ENCODE data around the gene DNAH14. TPM values are rescaled to one million over a fixed set of nuclear protein-coding genes. Genes with fewer than 3 reads are reported as not detected.
A peak's percentile ranks its signal among the peaks of the same experiment; 100 is the strongest.
"Not testable (repeated sequence)": the region's sequence is repeated elsewhere in the genome, so short reads cannot be mapped to it uniquely, and the experiment has no call there.

The DNAH14 gene
- total RNA-seq, 1 donor from 2014 or later: 26.5 TPM

DNA sequence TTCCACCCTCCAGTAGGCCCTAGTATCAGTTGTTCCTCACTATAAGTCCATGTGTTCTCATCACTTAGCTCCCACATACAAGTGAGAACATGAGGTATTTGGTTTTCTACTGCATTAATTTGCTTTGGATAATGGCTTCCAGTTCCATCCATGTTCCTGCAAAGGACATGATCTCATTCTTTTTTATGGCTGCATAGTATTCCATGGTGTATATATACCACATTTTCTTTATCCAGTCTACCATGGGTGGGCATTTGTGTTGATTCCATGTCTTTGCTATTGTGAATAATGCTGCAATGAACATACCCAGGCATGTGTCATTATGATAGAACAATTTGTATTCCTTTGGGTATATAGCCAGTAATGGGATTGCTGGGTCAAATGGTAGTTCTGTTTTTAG lies 218.3 kb downstream of the DNAH14 start:
- not testable (repeated sequence) for DNase-seq (ENCODE audit: low spot score)

DNA sequence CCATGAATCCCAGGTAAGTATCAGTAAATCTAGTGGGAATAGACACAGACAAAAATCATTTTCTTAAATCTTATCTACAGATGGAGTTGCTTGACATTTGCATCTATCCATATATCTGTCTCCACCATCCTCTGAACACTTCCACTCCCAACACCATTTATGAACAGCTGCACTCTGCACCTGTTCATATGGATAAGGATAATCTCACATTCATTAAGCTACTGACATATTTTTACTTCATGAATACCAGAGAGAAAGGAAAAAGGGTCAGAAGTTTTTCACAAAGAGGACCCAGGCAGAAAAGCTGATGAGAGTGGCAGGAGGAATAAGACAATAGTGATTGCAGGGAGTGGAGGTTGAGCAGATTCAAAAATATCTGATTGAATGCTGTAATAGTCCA lies 222.6 kb downstream of the DNAH14 start:
- no peak for DNase-seq (ENCODE audit: low spot score)

DNA sequence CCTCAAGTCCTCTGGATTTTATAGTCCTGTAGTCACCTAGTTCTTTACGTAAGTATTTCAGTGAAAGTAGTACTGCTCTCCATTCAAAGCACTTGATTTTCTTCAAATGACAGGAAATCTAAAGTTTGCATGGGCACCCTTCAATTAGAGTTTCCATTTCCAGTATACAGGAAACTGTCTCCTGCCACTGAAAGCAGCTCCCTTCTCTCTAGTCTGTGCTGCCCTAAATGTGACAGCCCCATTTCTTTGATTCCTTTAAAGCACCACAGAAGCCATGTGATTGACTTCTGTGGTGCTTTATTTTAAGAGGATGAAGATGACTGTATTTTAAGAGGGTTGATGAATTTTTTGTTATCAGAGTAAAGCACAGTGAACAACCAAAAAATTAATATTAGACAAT lies 226.1 kb downstream of the DNAH14 start:
- no peak for DNase-seq (ENCODE audit: low spot score)

DNA sequence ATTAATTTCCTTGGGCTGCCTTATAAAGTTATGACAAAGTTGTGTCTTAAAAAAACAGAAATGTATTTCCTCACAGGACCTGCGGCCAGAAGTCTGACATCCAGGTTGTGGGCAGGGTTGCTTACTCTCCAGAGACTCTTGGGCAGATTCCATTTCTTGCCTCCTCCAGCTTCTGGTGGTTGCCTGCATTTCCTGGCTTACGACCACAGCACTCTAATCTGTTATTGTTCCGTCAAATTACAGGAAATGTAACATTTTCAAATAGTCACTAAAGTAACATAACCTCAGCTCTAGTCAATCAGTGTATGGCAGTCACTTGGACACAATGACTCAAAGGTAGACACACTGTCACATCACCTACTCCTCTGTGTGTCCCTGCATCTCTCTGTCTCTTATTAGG lies 226.8 kb downstream of the DNAH14 start:
- DNase-seq (ENCODE audit: low spot score): no peak

DNA sequence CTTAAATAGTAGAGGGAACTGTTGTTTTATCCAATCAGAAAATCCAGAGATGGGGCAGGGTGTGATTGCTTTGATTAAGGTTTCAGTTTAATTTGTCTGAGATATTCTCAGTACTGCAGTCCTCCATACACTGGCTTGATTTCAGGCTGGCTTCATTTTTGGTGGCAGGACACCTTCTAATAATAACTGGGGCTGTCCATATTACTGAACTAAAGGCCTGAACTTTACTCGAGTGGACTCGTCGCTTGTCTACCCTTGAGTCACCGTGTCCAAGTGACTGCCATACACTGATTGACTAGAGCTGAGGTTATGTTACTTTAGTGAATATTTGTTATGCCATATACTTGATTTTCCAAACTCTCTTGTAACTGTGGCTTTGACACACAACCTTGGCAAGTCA lies 228.8 kb downstream of the DNAH14 start:
- DNase-seq (ENCODE audit: low spot score): no peak

DNA sequence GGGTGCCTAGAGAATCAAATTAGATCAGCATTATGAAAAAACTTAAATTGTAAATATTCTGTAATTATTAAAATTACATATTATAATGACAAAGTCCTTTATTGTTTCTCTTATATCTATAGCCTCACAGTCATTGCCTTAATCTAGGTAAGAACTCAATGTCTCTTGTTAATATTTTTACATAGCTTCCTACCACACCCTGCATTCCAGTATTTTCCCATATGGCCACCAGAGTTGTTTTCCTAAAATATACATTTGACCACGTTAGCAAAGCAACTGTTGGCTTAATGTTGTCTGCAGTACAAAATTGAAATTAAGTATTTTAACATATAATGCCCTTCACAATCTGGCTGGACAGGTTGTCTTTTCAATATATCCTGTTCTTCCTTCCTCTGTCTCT lies 230.3 kb downstream of the DNAH14 start:
- DNase-seq (ENCODE audit: low spot score): no peak

DNA sequence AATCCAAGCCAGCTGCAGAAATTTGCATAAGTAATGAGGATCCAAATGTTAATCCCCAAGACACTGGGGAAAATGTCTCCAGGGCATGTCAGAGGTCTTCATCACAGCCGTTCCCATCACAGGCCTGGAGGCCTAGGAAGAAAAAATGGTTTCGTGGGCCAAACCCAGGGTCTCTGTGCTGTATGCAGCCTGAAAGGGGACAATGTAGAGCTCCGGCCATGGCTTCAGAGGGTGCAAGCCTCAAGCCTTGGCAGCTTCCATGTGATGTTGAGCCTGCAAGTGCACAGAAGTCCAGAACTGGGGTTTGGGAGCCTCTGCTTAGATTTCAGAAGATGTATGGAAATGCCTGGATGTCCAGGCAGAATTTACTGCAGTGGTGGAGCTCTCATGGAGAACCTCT lies 247.9 kb downstream of the DNAH14 start:
- not testable (repeated sequence) for DNase-seq (ENCODE audit: low spot score)

DNA sequence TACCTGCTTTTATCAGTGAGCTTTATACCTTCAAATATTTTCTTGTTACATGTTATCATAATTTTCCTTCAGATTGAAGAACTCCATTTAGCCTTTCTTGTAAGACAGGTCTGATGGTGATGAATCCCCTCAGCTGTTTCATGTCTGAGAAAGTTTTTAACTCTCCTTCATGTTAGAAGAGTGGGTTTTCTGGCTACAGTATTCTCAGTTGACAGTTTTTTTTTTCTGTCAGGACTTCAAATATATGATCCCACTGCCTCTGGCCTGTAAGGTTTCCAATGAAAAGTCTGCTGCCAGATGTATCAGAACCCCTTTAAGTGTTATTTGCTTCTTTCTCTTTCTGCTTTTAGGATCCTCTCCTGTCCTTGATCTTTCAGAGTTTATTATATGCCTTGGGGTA lies 250.2 kb downstream of the DNAH14 start:
- no peak for DNase-seq (ENCODE audit: low spot score)

DNA sequence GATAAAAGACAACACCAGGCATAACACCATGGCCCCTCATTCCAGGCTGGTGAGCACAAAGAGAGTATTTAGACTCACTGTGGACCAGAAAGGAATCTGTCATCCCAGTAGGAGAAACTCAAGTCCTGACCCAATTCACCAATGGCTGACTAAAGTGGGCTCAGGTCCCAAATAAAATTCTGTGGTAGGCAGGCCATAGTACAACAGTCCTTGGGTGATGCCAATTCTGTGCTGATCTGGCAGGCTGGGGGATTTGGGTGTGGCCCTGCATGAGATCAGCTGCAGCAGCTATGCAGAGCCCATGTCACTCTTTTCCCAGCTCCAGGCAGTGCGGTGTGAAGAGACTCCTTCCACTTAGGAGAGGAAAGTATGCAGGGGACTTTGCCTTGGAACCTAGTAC lies 253.2 kb downstream of the DNAH14 start:
- DNase-seq (ENCODE audit: low spot score): no peak

DNA sequence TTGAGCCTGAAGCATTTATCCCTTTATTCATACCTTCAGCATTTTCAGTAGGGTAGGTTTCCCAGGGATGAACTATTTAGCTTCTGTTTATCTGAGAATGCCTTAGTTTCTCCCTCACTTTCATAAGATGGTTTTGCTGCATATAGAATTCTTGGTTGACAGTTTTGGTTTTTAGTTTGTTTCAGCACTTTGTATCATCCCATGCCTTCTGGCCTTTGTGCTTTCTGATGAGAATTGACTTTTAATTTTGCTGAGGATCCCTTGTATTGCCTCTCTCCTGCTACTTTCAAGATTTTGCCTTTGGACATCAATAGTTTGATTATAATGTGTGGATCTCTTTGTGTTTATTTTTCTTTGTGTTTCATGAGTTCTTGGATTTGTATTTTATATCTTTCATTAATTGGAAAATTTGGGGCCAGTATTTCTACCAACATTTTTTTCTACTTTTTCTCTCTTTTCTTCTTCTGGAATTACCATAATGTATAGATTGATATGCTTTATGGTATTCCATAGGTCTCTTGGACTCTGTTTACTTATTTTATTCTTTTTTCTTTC lies 261.8 kb downstream of the DNAH14 start:
- DNase-seq (ENCODE audit: low spot score): no peak

DNA sequence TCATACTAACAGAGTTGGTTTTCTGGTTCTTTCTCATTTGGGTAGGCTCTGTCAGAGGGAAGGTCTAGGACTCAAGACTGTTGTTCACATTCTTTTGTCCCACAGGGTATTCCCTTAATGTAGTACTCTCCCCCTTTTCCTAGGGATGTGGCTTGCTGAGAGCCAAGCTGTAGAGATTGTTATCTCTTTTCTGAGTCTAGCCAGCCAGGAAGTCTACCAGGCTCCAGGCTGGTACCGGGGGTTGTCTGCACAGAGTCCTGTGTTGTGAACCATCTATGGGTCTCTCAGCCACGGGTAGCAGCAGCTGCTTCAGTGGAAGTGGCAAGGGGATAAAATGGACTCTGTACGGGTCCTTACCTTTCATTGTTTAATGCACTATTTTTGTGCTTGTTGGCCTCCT lies 272.0 kb downstream of the DNAH14 start:
- no peak for DNase-seq (ENCODE audit: low spot score)

DNA sequence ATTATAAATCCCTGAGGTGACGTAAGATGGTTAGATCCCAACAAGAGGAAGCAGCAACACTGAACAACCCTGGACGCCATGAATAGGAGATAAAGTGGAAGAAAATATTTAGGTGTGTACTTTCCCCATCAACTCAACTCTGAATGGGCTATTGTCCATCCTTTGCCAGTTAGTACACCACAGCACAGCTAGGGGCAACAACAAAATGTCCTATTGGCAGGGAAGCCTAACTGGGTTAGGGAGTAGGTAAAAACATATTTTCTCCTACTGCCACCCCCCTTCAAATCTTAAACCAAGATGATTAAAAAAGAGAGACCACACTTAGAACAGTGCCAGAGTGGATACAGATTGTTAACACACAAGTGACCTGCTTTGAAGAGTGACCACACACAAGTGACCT lies 278.3 kb downstream of the DNAH14 start:
- no peak for DNase-seq (ENCODE audit: low spot score)

DNA sequence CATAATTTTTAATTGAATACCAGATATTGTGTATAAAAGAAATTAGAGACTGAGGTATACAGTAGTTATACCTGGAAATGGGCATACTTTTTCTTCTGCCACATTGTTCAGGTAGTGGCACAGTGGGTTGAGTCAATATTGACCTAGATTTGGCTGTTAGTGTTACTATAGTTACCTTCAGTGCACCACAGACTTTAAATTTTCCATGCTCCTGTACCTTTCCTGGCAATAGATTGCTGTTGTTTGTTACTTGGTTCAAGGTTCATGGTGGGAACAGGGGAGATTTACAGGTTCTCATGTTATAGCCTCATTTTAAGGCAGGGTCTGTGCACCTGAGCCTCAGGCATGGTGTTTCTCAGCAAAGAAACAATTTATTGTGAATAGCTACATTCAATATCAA lies 279.7 kb downstream of the DNAH14 start:
- no peak for DNase-seq (ENCODE audit: low spot score)

DNA sequence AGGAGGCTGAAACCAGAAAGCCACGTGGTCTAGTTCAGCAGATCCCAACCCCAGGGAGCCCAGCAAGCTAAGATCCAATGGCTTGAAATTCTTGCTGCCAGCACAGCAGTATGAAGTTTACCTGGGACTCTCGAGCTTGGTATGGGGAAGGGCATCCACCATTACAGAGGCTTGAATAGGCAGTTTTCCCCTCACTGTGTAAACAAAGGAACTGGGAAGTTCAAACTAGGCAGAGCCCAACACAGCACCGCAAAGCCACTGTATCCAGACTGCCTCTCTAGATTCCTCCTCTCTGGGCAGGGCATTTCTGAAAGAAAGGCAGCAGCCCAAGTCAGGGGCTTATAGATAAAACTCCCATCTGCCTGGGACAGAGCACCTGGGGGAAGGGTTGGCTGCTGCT lies 280.7 kb downstream of the DNAH14 start:
- not testable (repeated sequence) for DNase-seq (ENCODE audit: low spot score)

DNA sequence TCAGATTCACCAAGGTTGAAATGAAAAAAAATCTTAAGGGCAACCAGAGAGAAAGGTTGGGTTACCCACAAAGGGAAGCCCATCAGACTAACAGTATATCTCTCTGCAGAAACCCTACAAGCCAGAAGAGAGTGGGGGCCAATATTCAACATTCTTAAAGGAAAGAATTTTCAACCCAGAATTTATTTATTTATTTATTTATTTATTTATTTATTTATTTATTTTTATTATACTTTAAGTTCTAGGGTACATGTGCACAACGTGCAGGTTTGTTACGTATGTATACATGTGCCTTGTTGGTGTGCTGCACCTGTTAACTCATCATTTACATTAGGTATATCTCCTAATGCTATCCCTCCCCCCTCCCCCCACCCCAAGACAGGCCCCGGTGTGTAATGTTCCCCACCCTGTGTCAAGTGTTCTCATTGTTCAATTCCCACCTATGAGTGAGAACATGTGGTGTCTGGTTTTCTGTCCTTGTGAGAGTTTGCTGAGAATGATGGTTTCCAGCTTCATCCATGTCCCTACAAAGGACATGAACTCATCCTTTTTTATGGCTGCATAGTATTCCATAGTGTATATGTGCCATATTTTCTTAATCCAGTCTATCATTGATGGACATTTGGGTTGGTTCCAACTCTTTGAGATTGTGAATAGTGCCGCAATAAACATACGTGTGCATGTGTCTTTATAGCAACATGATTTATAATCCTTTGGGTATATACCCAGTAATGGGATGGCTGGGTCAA lies 282.4 kb downstream of the DNAH14 start:
- DNase-seq (ENCODE audit: low spot score): not testable (repeated sequence)

DNA sequence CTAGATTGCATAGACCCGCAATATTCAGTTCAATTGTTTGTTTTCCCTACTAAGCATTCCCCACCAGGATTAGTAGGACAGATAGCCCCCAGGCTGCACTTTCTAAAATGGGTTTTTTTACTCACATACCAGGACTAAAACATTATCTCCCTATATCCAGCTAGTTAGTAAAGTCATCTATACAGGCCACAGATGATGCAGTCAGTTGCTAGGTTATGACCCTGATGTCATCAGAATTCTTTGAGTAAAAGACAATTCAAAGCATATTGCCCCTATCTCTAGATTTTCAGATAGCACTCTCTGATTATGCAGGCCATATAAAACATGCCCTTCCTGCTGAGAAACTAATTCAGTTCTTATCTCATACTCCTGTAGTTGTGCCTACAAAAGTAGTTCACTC lies 294.8 kb downstream of the DNAH14 start:
- no peak for DNase-seq (ENCODE audit: low spot score)

DNA sequence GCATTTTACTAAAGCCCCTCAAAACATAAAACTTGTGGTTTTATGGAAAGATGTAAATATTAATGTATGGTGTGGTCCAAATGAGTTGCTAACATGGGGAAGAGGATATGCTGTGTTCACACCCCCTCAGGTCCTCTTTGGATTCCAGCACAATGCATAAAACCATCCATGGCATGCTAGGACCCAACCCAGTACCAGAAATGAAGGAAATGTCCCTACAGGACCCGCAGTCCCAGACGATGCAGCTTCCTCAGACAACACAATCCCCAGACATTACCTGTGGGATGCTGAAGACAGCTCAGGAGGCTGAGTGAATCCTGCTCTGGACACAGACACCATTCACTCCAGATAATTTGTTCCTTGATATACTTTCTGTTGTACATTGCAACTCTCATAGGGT lies 296.2 kb downstream of the DNAH14 start:
- no peak for DNase-seq (ENCODE audit: low spot score)

DNA sequence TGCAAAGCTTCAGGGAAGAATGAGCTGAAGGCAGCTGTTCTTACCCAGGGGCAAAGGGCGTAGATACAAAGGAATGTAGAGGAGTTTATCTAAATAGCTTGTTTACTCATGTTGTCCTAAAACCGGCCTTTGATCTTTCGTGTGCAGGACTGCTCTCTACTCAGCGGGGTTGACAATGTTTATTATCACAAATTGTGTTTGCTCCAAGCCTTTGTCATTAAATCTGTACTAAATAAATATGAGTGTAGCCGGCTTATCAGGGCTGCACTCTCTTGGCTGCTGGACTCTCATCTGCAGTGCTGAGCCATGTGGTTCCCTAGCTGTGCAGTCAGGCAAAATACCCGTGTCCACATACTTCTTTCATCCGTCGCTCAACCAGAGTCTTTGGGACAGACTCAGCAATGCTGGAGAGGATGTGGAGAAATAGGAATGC lies 299.4 kb downstream of the DNAH14 start:
- DNase-seq (ENCODE audit: low spot score): no peak

DNA sequence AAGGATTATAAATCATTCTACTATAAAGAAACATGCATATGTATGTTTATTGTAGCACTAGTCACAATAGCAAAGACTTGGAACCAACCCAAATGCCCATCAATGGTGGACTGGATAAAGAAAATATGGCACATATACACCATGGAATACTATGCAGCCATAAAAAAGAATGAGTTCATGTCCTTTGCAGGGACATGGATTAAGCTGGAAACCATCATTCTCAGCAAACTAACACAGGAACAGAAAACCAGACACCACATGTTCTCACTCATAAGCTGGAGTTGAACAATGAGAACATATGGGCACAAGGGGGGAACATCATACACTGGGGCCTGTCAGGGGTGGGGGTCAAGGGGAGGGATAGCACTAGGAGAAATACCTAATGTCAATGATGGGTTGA lies 300.0 kb downstream of the DNAH14 start:
- not testable (repeated sequence) for DNase-seq (ENCODE audit: low spot score)

DNA sequence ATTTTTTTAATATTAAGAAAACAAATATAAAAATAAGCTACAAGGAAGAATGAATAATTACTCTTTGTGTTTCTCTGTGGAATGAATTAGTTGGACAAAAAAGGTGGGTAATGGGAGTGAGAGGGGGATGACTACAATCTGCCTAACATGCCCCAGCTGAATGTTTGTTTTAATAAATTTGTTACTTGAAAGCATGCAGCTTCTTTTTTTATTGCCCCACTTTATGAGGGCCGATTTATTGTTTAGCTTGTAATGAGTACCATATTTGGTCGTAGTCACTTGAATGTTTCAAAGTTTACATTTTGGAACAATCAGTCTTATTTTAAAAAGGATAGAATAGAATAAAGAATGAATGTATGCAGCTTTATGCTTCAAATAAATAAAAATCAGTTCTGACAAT lies 301.0 kb downstream of the DNAH14 start:
- DNase-seq (ENCODE audit: low spot score): no peak

DNA sequence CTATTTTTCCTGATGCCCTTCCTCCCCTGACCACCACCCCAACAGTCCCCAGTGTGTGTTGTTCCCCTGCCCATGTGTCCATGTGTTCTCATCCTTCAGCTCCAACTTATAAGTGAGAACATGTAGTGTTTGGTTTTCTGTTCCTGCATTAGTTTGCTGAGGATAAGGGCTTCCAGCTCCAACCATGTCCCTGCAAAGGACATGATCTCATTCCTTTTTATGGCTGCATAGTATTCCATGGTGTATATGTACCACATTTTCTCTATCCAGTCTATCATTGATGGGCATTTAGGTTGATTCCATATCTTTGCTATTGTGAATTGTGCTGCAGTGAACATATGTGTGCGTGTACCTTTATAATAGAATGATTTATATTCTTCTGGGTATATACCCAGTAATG lies 303.5 kb downstream of the DNAH14 start:
- not testable (repeated sequence) for DNase-seq (ENCODE audit: low spot score)

DNA sequence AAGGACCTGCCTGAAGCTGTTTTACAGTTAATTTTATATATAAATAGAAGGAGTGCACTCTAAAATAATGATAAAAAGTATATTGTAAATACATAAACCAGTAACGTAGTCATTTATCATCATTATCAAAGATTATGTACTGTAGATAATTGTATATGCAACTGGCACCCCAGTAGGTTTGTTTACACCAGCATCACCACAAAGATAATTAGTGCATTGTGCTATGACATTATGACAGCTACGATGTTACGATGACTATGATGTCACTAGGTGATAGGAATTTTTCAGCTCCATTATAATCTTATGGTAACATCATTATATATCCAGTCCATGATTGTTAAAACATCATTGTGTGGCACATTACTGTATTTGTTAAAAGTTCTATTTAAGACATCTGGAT lies 313.1 kb downstream of the DNAH14 start:
- no peak for DNase-seq (ENCODE audit: low spot score)

DNA sequence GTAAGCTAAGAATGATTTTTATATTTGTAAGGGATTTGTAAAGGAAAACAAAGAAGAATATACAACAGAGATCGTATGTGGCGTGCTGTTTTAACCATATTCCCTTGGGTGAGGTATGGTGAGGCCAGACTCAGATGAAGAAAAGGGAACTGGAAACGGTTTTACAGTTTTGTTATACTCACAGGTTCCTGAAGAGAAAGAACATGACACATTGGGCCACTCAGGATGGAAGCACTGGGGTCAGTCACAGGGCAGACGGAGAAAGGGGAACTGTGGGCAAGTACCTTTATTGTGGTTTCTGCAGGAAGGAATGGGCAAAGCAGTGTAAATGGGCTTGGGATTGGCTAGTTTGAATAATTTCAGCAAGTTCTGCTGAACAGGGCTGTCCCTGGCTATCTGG lies 321.0 kb downstream of the DNAH14 start:
- peak; percentile 3 for DNase-seq (ENCODE audit: low spot score)

DNA sequence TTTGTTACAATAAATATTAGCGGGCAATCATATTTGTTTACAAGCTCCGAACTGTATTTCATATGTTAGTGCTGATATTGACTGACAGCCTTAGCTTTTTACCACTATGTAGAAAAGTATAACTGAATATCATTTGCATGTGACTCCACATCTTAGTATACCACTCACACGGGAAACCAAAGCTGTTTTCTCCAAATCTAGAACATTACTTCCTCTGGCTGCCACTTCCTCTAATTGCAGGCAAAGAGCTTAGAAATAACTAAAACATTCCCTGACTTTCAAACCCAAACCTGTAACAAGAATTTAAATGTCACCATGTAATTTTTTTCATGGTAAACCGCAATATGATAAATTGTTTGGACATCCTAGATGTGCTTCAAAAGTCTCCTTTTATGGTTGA lies 323.7 kb downstream of the DNAH14 start:
- DNase-seq (ENCODE audit: low spot score): no peak

Measured in umbilical cord (tissue), 2 donors.